Right lobe of liver (tissue), 6 donors: ENCODE results near the gene C8B. TPM values are rescaled to one million over a fixed set of nuclear protein-coding genes. Genes with fewer than 3 reads are reported as not detected.

Source experiments
- ATAC-seq, 4 donors: fragments of 200-7000 bp; cut with Tn5 transposase; one replicate each; pipeline ENCODE4 v1.9.1; 2020; ENCODE audit warnings: mild to moderate bottlenecking in 4 of 4, moderate library complexity in 4 of 4
- DNase-seq, 3 donors: peaks; one replicate each; pipeline ENCODE4 v3.0.0-alpha.2; 2020
- H3K27ac ChIP-seq, 3 donors: fragments of 200-600 bp; one replicate each; pipeline ENCODE4 v1.8.0; 2022
- H3K27me3 ChIP-seq, 2 donors: fragments of 200-600 bp; one replicate each; pipeline ENCODE4 v1.8.0; 2022
- H3K36me3 ChIP-seq, 4 donors: fragments of 200-600 bp; sonication (generic) in 1 of 4; one replicate each; pipeline versions ENCODE4 v1.5.1 to v1.8.0; 2017 to 2022; ENCODE audit warnings: control low read depth in 1 of 4
- H3K4me1 ChIP-seq, 4 donors: fragments of 200-600 bp; sonication (generic) in 1 of 4; one replicate each; pipeline versions ENCODE4 v1.5.1 to v1.8.0; 2017 to 2022; ENCODE audit warnings: control low read depth in 1 of 4
- H3K4me3 ChIP-seq, 3 donors: fragments of 200-600 bp; one replicate each; pipeline ENCODE4 v1.8.0; 2022
- H3K9me3 ChIP-seq, 4 donors: fragments of 200-600 bp; sonication (generic) in 1 of 4; one replicate each; pipeline versions ENCODE4 v1.5.1 to v1.8.0; 2017 to 2022; ENCODE audit warnings: control low read depth in 1 of 4
- POLR2A ChIP-seq: fragments of 450-650 bp; IDR thresholded peaks from one replicate; pipeline ENCODE4 v1.6.1; 2017; ENCODE audit warnings: antibody characterized with exemption, mild to moderate bottlenecking
- WGBS: methylation state at CpG from one replicate; pipeline ENCODE4 v1.1.6; 2018; ENCODE audit warnings: low coverage, low lambda C conversion rate; ENCODE audit not compliant: insufficient coverage; ENCODE audit errors: missing lambda C conversion rate; 5-methylcytosine and 5-hydroxymethylcytosine counted together
- intact Hi-C, 2 donors: fragments of 100-400 bp; cut with DNase I; formaldehyde crosslinking; loops; one replicate each; pipeline versions ENCODE4 v1.11.2 to v1.14.1; 2022
- total RNA-seq, 6 experiments: library from RNA; depleted of rRNA in 2 of 6; stranded (reverse); fragments of >200 nt in 2 of 6; fragmentation: NEBNext Ultra II Directional in 3 of 6; extraction: Animal tissue kit (Norgen Biotek cat#: 25700) in 3 of 6; gene quantifications; one replicate each; pipeline versions ENCODE4 v1.1.0 to v1.2.4, GENCODE V29; 2016 to 2023
- TF ChIP-seq, protein P1 (sequence below), 4 donors: fragments of 200-600 bp in 3 of 4; fragments of 450-650 bp in 1 of 4; IDR thresholded peaks; one replicate each; pipeline versions ENCODE4 v1.5.1 to v1.8.0; 2016 to 2022; ENCODE audit warnings: antibody characterized with exemption in 4 of 4, mild to moderate bottlenecking in 2 of 4
- donor health status: DM: no; HTN: yes; CAD: no.
- donor health status: DM: no; HTN: no; CAD: no.
- donor health status: DM: no; HTN: no; CAD: no.
- donor health status: DM: no; HTN: yes; CAD: no.
- donor health status: DM: no; HTN: yes; CAD: no.

The C8B gene
- total RNA-seq, 6 experiments from 2014 or later, result 289 to 573 (median 400) TPM

DNA sequence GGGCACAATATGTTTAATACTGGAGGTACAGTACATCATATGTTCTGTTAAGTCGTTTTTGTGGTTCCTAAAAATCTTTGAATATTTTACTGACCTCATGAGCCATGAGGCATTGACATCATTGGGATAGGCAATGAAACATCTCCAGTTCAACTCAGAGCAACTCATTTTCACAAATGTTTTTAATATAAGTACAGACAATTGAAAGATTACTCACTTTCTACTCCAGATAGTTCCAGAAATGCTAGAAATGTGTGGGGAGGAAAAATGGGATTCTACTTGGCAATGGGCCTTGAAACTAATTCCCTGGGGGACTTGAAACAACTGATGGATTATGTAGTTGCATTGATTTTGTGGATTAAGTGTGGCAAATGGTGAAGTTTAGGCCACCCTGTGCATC, 7.2 kb upstream of the C8B start:
- peak overlapping the region in 1 of 3 donors; percentile 75 for H3K27ac ChIP-seq
- H3K4me1 ChIP-seq, result peaks cover 0 to 15% (median 3%) of the 10 kb centered on the region in 4 donors
- no peaks in the 10 kb centered on the region for H3K9me3 ChIP-seq
- H3K4me3 ChIP-seq, result no peak overlapping the region
- 53% methylated on average over 1 of the region's 1 CpG for WGBS
- no peaks in the 10 kb centered on the region for H3K36me3 ChIP-seq
- TF ChIP-seq, protein P1, sequence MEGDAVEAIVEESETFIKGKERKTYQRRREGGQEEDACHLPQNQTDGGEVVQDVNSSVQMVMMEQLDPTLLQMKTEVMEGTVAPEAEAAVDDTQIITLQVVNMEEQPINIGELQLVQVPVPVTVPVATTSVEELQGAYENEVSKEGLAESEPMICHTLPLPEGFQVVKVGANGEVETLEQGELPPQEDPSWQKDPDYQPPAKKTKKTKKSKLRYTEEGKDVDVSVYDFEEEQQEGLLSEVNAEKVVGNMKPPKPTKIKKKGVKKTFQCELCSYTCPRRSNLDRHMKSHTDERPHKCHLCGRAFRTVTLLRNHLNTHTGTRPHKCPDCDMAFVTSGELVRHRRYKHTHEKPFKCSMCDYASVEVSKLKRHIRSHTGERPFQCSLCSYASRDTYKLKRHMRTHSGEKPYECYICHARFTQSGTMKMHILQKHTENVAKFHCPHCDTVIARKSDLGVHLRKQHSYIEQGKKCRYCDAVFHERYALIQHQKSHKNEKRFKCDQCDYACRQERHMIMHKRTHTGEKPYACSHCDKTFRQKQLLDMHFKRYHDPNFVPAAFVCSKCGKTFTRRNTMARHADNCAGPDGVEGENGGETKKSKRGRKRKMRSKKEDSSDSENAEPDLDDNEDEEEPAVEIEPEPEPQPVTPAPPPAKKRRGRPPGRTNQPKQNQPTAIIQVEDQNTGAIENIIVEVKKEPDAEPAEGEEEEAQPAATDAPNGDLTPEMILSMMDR (IDR thresholded peaks at IDR 0.05), result no peak
- no peak for TF ChIP-seq POLR2A
- no peaks in the 10 kb centered on the region for H3K27me3 ChIP-seq
- intact Hi-C loops, result no loop called here
- no peak for ATAC-seq
- no peak for DNase-seq

DNA sequence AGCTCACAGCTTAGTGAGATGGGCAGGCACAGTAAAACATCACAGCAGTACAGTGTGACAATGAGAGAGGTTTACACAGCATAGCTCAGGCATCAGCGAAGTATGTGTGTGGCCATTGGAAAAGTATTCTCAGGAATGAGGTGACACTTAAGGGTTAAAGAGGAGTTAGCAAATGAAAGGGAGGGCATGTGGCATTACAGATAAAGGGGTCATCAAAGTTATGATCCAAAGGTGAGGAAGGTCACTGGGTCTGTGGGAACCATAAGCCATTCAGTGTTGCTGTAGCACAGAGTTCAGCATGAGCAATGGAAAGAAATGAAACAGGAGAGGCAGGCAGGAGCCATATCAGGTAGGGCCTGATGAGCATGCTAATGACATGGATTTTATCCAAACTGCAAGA, 4.5 kb upstream of the C8B start:
- ATAC-seq, result no peak

DNA sequence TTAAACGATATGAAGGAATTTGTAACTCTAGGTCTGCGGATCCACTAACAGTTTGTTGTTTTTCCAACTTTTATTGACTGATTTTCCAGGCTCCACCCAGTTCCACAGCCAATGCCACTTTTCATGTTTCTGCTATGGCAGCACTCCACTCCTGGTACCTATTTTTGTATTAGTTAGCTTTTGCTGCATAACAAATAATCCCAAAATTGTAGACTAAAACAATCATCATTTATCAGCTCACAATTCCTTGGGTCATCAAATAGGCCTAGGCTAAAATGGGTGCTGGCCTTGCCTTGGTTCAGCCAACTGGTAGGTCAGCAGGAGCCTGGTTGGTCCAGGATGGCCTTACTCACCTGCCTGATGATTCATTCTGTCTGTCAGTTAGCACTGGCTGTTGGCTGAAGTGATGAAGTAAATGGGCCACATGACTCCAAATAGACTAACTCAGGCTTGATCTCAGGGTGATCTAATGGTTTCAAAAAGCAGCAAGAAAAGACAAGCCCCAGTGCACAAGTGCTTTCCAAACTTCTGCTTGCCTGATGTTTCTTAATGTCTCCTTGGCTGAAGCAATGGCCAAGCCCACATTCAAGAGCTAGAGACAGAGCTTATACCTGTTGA, 3.2 kb upstream of the C8B start:
- peak overlapping the region; percentile 94 to 98 (median 94) for H3K27ac ChIP-seq
- ATAC-seq (peak in 1 of 4 donors; percentile 11), DNase-seq (no peak)
- intact Hi-C loops, result loop anchor here in 1 of 2 donors (5.0 kb wide), 1 partner anchor 57 kb away; no protein-coding TSS in a partner anchor
- 38% methylated on average over 2 of the region's 2 CpGs for WGBS
- peaks cover 0 to 23% (median under 1%) of the 10 kb centered on the region in 4 donors for H3K4me1 ChIP-seq
- TF ChIP-seq, protein P1 (IDR thresholded peaks at IDR 0.05), result no peak
- peak; percentile 7 for TF ChIP-seq POLR2A
- no peaks in the 10 kb centered on the region for H3K27me3 ChIP-seq
- no peaks in the 10 kb centered on the region for H3K9me3 ChIP-seq
- no peaks in the 10 kb centered on the region for H3K36me3 ChIP-seq
- H3K4me3 ChIP-seq, result no peak overlapping the region

More for the DNA sequence above, 4.5 kb upstream of the C8B start:
- Histone ChIP-seq H3K27me3 (no peaks in the 10 kb centered on the region), H3K27ac (no peak overlapping the region), H3K4me1 (peaks cover 0 to 30% (median 3%) of the 10 kb centered on the region in 4 donors), H3K36me3 (no peaks in the 10 kb centered on the region), H3K4me3 (no peak overlapping the region), H3K9me3 (no peaks in the 10 kb centered on the region)
- TF ChIP-seq POLR2A, result no peak
- TF ChIP-seq, protein P1 (IDR thresholded peaks at IDR 0.05), result no peak
- WGBS, result 88% methylated on average over 1 of the region's 1 CpG
- no peak for DNase-seq
- intact Hi-C loops, result no loop called here

DNA sequence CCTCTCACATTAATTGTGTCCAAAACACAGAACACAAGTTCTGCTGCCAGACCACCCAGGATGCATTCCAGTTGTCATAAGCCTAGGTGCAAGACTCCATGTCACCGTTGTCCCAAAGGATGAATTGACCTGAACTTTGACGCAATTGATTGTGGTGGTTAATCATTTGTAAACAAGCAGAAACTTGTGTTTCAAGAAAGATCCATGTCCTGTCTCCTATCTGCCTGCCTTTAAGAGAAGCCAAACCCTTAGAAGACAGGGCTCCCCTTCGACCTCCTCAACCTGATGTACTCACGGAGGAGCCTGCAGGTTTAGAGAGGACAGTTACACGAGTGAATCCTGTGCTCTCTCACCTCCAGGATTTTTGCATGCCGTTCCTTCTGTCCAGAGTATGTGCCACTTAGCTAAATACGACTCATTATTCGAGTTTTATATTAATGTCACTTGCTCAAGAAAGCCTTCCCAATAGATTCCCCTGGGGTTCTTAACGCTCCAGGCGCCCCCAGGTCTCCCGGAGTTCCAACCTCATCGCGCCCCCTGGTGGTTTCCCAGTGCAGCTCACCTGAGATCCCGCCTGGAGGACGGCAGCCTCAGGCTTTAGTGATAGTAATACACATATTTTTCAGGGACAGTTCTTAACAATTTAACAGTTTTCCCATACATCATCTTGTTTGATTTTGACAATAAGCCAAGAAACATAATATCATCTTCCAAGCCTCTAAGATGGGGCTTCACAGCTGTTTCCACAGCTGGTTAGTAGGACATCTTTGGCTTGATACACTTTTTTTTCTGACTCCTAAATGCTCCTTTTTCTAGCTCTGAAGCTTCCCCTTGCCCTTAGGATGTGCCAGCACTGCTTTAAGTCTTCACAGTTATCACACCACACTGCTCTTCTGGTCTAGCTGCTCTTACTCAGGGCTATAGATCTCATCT, 2.4 kb upstream of the C8B start:
- peak; percentile 37 to 55 (median 43) for ATAC-seq
- Histone ChIP-seq H3K36me3 (no peaks in the 10 kb centered on the region), H3K4me3 (peak overlapping the region; percentile 7 to 47 (median 42)), H3K9me3 (no peaks in the 10 kb centered on the region), H3K4me1 (peaks cover 0 to 22% (median 0%) of the 10 kb centered on the region in 4 donors), H3K27ac (peak overlapping the region; percentile 94 to 98 (median 94)), H3K27me3 (no peaks in the 10 kb centered on the region)
- TF ChIP-seq, protein P1 (IDR thresholded peaks at IDR 0.05), result peak; percentile 79 to 88 (median 84)
- no peak for TF ChIP-seq POLR2A
- 11% methylated on average over 15 of the region's 15 CpGs for WGBS
- peak; percentile 78 to 83 (median 78) for DNase-seq
- intact Hi-C loops, result loop anchor here in 1 of 2 donors (5.0 kb wide), 1 partner anchor 56 kb away; no protein-coding TSS in a partner anchor
